HG03060 (cell line): ENCODE data around the gene PDHA1.

ENCODE experiments used
- ATAC-seq: cut with Tn5 transposase; IDR thresholded peaks from one replicate; pipeline ENCODE4 v1.9.1; 2021; ENCODE audit warnings: low read depth, moderate number of reproducible peaks; ENCODE audit not compliant: unreplicated experiment

PDHA1 gene

DNA sequence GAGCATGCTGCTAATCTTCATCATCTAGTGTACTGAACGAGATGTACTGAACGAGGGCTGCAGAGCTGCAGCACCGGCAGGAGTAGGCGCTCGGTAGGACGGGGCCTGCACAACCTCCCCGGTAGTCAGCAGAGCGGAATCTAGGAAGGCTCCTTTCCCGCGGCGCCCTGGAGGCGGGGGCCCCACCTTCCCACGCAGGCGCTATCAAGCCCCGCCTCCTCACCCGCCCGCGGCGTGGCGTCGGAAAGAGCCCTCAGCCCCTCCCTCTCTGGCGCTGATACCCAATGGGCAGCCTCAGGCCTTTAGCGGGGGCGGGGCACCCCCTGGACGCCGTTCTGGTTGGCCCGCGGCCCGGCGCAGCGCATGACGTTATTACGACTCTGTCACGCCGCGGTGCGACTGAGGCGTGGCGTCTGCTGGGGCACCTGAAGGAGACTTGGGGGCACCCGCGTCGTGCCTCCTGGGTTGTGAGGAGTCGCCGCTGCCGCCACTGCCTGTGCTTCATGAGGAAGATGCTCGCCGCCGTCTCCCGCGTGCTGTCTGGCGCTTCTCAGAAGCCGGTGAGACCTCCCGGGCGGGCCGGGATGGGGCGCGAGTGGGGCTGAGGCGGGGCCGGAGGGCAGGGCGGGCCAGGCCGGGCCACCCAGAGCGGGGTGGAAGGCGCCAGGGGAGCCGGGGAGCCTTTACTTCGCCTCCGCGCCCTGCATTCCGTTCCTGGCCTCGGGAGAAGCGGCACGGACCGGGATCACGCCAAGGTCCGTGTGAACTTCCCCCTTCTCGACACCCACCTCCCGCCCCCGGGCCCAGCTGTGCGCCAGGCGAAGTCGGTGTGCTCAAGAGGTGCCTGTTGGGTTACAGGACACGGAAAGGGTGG is at the start of gene PDHA1:
Gene PDHA1, plus strand, starts transcription at position 393 of the 874 bp plus-strand sequence. Its CDS starts 111 bp downstream, at position 504.
- ATAC-seq: peak; percentile 87

DNA sequence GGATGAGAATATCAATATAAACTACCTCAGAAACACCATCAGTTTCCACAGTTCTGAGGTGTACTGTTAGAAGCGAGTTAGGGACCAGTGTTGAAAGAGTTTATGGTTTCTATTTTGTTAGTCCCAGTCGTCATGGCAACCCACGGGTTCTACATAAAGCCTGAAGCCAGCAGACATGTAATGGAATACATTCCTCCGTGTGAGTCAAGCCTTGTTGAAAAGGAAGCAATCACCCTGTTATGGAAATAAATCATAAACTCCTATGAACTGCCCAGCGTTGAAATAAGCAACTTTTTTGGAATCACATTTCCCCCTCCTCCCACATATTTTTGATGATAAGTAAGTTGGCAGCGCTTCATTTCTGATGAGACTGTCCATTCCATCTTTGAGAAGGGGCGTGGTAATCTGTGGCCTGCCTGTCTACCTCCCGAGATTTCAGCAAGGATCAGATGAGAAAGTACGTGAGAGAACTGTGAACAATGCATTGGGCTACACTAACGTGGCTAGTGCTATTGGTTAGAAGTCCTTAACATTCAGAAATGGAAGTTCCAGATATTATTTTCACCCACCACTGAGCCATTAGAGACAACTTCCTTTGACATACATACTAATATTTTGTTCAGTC is 40.4 kb upstream of the PDHA1 start:
- ATAC-seq: no peak

DNA sequence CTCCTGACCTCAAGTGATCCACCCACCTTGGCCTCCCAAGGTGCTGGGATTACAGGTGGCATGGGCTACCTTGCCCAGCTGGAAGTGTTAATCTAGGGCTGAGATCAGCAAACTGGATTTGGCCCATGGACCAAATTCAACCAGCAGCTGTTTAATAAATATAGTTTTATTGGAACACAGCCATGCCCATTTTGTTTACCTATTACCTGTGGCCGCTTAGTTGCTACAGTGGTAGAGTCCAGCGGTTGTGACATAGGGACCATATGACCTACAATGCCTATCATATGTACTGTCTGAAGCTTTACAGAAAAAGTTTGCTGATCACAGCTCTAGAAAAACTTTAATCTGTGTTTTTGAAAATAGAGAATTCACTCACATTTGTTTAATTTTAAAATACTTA is 17.2 kb upstream of the PDHA1 start:
- no peak for ATAC-seq

DNA sequence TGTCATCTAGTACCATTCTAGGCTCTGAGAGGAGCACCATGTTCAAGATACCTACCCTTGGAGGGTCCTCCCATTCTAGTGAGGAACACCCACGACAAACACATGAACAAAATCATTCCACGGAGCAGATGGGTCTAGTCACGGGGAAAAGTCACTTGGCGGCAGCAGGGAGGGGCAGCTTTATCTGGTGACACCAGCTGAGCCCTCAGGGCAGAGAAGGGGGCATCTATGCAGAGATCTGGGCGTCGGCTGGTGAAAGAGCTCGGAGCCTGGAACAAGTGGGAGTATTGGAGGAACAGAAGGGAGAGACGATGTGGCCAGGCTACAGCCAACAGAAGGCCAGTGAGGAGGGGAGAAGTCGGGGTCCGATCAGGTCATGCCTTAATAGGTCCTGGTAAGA is 11.9 kb upstream of the PDHA1 start:
- no peak for ATAC-seq

DNA sequence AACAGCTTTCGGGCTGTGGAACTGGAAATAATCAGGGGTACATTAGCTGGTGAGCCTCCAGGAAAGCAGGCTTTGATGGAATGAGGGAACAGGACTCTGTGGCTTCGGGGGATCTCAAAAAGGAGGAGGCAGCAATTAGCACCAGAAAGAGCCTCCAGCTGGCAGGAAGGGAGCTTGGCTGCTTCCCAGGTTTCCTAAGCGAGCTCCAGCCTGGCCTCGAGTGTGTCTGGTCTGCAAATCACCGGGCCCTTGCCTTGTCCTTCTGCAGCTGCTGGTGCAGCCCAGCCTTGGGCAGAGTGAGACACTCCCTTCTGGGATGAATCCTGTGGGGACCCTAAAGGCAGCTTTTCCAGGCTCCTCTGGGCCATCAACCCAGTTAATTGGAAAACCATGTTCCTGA is 10.7 kb upstream of the PDHA1 start:
- ATAC-seq: no peak

DNA sequence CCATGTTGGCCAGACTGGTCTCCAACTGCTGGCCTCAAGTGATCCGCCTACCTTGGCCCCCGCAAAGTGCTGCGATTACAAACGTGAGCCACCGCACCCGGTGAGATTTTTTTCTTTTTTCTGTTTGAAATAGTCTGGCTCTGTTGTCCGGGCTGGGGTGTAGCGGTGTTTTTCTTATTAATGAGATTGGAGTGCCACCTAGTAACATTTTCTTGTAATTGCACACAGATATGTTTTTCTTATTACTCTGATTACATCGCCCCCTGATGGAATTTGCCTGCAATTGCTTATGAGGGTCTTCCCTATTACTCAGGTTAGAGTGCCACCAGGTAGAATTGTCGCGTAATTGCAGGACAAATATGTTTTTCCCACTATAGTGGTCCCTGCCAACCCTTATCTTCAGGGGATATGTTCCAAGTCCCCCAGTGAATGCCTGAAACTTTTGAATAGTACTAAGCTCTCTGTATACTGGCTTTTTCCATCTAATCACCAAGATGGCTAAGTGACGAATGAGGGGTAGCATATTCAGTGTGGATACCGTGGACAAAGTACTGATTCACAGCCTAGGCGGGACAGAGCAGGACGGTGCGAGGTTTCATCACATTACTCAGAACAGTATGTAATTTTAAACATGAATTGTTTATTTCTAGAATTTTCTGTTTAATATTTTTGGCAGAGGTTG is 8.6 kb upstream of the PDHA1 start:
- no peak for ATAC-seq

DNA sequence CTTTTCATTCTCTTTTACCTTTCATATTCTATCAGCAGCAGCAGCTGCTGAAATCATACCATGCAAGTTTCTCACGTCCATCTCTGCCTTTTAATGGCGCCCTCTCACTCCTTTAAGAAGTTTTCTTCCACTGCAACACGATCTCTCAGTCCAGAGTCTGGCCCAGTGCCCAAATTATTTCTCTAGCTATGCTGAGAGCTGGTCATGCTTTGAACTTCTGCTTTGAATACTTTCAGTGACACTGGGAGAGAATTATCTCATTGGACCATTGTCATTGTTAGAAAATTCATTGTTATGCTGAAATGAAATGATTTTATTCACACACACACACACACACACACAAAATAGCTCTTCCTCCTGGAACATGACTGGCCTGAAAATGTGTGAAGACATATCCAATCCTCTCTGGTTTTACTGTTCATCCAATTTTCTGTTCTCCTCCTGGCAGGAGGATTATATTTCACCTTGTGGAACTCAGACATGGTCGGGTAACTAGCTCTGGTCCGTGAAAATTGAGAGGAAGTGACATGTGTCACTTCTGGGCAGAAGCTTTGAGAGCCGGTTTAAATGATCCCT is 1.3 kb upstream of the PDHA1 start:
- ATAC-seq: no peak

DNA sequence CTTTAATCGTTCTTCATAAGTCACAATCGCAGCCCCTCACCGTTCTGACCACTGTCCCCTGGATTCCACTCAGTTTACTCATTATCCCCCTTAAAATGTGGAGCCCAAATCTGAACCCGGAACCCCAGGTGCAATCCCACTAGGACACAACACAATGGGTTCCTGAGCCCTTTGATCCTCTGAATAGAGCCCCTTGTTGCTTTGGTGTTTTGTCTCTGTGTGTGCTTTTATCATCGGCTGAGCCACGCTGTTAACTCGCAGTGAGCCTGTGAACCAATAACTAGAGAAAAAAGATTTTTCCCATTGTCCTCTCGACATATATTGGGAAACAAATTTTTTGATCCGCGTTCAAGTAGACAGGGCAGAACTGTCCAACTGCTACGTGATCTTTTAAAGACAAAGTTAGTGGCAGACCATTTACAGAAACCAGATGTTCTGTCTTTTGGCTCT is 617 bp upstream of the PDHA1 start:
- no peak for ATAC-seq

DNA sequence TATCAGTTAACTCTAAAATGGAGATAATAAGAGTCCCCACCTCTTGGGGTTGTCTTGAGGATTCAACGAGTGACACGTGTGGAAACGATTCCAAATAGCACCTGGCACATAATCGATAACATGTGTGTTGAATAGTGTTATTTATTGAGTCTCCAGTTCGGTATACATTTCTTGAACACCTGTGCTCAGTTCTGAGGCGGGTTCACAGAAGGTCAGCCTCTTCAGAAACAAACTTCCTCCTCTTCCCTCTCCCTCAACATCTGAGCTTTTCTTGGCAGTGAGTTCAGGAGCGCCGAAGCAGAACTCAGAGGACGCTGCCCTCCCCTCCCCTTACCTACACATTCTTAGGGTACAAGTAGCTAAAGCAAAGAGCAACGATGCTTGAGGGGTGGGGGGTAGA is 934 bp downstream of the PDHA1 start:
- ATAC-seq: no peak

DNA sequence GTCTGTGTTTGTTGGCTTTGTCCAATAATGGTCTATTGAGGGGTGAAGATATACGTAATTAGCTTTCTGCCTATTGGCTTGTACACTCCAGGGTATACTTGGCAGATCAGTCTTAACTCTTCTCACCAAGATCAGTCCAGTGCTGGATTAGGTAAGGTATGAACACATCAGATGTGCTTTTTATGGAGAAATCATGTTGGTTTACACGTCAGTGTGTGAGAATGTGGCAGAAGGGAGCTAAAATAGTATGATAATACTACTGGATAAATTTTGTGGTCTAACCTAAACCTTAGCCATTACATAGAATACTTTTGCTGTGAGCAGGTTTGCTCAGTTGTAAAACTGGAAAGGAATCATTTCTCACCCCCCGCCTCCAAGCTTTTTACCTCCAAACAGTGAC is 4.2 kb downstream of the PDHA1 start:
- no peak for ATAC-seq

DNA sequence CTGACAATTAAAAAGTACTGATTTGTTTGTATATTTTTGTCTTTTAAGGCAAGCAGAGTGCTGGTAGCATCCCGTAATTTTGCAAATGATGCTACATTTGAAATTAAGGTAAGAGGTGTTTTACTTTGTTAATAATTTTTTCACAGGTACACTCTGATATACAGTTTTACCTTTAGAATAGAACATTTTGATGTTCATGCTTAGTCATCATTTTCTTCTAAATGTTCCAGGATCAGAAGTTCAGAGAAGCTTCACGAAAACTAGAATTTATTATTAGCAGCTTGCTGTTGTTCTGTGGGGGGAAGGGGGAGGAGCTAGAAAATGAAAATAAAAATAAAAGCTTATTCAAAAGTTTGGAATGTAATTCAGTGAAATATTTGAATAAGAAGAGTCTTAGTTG is 5.5 kb downstream of the PDHA1 start:
- ATAC-seq: no peak

DNA sequence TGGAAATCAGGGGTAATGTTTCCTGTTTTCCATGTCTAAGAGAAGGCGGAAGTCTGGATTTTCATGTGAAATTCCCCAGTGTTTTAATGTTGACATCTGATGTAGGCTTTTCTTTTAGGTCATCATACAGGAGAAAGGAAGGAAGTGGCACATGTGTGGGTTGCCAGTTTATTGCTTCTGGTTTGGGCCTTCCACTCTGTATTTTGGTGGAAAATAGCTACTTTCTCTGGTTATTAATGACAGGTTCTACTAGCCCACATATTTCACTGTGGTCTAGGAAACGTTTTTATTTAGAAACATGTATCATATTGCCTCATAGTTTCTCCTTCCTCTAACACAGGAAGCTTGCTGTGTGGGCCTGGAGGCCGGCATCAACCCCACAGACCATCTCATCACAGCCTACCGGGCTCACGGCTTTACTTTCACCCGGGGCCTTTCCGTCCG is 7.2 kb downstream of the PDHA1 start:
- ATAC-seq: peak; percentile 68

DNA sequence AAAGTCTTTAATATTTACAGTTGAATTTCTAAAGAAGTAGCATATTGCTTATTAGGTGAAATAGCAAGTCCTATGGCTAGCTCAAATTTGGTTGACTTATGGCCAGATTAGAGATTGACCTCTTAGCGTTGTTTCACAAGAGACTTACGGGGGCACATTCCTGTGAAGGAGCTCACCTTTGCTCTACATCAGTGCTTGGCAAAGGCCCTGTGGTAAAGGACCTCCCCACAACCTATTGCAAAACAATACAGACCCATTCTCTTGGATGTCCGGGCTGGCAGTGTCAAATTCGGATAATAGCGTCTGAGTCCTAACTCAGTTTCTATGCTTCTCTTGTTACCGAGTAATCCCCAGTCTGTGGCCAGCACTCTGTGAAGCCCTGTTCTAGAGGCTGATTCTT is 10.9 kb downstream of the PDHA1 start:
- ATAC-seq: no peak

DNA sequence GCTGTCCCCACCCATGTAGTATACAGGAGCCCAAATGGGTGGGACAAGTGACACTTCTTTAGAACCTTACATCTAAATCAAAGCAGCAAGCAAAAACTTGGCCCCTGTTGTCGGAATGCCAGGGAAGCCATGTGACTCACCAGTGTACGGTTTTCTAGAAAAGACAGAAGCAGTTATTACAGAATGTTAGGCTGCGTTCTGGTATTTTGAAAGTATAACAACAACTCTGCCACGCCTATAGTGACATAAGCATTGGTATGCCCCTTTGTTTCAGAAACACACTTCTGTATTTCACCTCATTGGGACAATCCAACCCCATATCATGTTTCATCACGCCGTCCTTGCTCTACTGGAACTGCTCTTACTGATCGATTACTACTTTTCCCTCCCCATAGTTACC is 14.8 kb downstream of the PDHA1 start:
- ATAC-seq: no peak

DNA sequence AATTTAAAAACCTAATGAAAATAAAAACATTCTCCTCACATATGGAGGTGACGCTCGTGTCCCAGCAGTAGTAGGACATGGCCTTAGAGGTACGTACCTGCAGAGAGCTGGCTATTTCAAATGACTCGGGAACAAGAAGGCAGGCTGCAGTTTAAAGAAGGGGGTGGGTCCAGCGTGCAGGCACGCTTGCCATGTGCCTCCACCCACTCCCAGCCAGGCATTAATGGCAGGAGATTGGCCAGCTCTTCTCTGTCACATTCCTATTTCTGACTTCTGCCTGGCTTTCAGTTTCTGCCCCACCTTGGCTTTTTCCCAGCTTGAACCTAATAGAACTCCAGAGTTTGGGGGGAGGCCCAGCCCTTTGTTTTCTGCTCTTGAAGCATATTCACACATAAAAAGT is 17.2 kb downstream of the PDHA1 start:
- no peak for ATAC-seq

DNA sequence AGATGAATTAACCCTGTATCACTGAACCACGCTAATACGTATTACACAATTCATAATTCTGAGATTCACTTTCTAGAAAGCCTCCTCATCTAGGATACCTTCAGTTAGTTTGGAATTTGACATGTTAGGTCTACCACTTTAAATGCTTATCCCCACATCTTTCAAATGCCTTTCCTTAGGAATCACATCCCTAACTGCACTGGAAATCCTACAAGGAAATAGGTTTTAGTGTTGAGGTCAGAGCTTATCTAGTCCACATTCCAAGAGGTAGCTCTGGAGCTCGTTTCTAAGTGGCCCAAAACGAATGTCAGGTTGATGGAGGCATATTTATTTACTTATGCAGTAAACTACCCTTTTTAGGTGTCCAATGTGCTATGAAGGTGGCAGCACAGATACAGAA is 18.0 kb downstream of the PDHA1 start:
- ATAC-seq: no peak

DNA sequence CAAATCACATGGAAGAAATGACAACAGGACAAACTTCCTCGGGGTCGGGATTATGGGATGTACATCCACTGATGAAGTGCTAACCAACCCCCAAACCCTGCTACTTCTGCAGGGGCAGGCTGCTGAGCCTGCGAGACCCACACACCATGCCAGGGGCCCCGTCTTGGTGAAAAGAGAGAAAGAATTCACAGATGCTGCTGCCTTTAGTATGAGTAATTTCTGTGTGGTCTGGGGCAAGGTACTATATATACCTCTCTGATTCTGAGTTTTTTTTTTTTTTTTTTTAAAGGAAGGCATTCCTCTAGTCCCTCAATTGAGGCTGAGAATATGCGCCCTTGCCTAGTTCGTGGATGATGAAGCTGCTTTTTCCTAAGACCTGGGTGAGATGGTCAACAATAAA is 24.8 kb downstream of the PDHA1 start:
- ATAC-seq: no peak

DNA sequence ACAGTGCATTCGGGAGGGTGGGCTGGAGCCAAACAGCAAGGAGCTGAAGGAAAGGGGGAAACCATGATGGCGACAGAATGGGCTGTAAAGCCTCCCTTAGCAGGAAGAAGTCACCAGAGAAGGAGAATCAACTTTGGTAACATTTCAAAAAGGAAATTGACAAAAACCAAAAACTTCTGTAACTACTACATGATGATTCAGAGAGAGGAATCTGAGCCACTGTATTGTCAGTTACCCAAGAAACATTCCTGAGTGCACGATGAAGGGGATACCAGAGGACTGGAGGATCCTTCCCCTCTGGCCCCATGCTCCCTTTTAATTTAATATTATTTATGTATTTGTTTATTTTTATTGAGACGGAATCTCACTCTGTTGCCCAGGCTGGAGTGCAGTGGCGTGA is 26.3 kb downstream of the PDHA1 start:
- ATAC-seq: no peak

DNA sequence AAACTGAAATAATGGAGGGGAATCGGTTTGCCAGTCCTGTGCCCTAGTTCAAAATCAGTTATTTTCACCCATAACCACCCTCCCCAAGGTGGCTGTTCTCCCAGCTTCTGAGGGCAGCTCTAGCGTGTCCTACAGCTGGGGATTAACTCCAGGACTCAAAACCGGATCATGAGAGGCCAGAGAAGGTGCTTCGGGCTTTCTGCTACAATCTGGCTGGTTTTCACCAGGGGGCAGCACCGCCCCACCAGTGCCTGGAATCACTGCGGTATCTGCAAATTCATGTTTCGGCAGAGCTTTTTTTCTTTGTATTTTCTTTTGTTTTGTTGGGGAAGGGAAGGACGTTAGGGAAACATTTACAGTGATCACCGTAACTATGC is 28.4 kb downstream of the PDHA1 start:
- ATAC-seq: no peak

DNA sequence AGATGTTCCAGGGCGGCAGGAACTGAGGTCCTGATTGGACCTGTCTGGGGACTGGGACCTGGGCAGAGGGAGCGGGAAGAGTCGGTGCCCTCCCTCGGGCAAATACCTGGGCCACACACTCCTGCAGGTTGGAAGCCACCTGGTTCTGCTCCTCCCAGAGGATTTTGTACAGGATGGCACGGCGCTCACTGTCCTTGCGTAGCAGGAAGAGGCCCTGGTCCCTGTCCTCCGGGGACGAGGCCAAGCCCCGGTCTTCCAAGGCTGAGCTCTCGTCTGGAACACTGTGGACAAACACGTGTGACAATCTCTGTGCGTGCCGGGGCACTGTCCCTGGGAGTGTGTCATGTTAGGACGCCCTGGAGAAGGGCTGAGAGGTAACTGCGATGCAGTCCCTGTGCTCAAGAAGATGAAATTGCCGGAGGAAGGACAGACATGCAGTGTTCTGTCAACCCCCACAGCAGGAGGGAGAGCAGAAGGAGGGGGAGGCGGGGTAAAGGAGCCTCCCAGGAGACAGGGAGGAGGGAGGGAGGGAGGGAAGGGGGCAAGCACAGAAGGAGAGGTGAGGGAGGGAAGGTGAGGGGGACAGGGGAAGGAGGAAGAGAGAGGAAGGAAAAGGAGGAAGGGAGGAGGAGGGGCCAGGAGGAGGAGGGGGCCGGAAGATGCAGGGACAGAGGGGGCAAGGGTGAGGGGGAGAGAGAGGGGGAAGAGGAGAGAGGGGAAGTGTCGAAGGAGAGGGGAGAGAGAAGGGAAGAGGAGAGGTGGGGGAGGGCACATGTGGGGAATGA is 29.0 kb downstream of the PDHA1 start:
- ATAC-seq: no peak
